ENCODE data around the gene STK17A.
A peak's percentile ranks its signal among the peaks of the same experiment; 100 is the strongest.

The STK17A gene

DNA sequence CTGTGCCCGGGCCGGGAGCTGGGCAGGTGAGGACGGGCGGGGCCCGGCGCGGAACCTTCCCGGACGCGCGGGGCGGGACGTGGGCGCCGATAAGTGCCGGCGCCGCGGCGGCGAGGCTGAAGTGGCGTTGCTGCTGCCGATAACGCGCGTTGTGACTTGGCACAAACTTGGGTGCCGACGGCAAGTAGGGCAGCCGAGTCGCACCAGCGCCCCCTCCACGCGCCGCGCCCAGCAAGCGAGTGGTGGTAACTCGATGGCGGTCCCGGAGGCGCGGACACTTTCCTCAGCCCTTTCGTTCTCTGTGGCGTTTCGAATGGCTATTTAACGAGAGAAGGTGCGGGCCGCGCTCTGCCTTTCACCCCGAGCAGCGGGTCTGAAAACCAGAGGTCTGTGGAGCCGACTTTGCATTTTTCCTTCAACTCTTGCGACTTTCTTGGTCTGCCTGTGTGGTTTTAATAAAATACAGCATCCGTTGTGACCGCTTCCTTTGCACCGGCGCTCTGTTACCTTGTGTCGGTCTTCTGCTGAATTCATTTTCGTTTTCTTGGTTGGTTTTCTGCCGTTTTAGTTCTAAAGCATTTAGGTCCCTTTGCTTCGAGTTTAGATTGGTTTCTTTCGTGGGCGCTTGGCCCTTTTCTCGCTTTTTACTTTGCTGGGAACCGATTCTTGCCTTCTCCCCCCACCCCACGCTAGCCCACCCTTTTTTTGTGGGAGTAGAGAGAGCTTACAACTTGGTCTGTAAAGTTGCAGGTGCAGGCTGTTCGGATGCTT, 701 bp downstream of the STK17A start (continued):
- TF ChIP-seq, protein P1, sequence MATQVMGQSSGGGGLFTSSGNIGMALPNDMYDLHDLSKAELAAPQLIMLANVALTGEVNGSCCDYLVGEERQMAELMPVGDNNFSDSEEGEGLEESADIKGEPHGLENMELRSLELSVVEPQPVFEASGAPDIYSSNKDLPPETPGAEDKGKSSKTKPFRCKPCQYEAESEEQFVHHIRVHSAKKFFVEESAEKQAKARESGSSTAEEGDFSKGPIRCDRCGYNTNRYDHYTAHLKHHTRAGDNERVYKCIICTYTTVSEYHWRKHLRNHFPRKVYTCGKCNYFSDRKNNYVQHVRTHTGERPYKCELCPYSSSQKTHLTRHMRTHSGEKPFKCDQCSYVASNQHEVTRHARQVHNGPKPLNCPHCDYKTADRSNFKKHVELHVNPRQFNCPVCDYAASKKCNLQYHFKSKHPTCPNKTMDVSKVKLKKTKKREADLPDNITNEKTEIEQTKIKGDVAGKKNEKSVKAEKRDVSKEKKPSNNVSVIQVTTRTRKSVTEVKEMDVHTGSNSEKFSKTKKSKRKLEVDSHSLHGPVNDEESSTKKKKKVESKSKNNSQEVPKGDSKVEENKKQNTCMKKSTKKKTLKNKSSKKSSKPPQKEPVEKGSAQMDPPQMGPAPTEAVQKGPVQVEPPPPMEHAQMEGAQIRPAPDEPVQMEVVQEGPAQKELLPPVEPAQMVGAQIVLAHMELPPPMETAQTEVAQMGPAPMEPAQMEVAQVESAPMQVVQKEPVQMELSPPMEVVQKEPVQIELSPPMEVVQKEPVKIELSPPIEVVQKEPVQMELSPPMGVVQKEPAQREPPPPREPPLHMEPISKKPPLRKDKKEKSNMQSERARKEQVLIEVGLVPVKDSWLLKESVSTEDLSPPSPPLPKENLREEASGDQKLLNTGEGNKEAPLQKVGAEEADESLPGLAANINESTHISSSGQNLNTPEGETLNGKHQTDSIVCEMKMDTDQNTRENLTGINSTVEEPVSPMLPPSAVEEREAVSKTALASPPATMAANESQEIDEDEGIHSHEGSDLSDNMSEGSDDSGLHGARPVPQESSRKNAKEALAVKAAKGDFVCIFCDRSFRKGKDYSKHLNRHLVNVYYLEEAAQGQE (tag by site-specific recombination; IDR thresholded peaks at IDR 0.05) = no peak
- TF ChIP-seq OVOL3 (tag by site-specific recombination; IDR thresholded peaks at IDR 0.05) (no peak), ZNF549 (tag by site-specific recombination; IDR thresholded peaks at IDR 0.05) (no peak), ZNF530 (tag by site-specific recombination; IDR thresholded peaks at IDR 0.05; ENCODE audit: low read depth) (no peak), SCRT2 (tag by site-specific recombination; IDR thresholded peaks at IDR 0.05) (no peak), ZNF184 (tag by site-specific recombination; IDR thresholded peaks at IDR 0.05) (no peak), ZNF658 (tag by site-specific recombination; IDR thresholded peaks at IDR 0.05) (no peak), HOXA7 (CRISPR knock-in tag; IDR thresholded peaks at IDR 0.05; ENCODE audit: borderline replicate concordance) (0 out of 2 replicates have a peak, but pooled peaks have one; percentile 27), ZFP37 (tag by site-specific recombination; IDR thresholded peaks at IDR 0.05) (0 out of 2 replicates have a peak, but pooled peaks have one; percentile 39), ZNF544 (tag by site-specific recombination; IDR thresholded peaks at IDR 0.05) (no peak), ZNF324 (tag by site-specific recombination; IDR thresholded peaks at IDR 0.05) (0 out of 2 replicates have a peak, but pooled peaks have one; percentile 19), ZNF510 (tag by site-specific recombination; IDR thresholded peaks at IDR 0.05; ENCODE audit: insufficient replicate concordance) (no peak), ZNF701 (tag by site-specific recombination; IDR thresholded peaks at IDR 0.05) (no peak), ZNF114 (tag by site-specific recombination; IDR thresholded peaks at IDR 0.05) (no peak), ZNF521 (tag by site-specific recombination; IDR thresholded peaks at IDR 0.05) (no peak), ZNF639 (tag by site-specific recombination; IDR thresholded peaks at IDR 0.05) (no peak), ZNF248 (tag by site-specific recombination; IDR thresholded peaks at IDR 0.05) (no peak), ZNF10 (tag by site-specific recombination; IDR thresholded peaks at IDR 0.05) (no peak), ZNF501 (tag by site-specific recombination; IDR thresholded peaks at IDR 0.05) (no peak), RBAK (tag by site-specific recombination; IDR thresholded peaks at IDR 0.05) (no peak), ZNF221 (tag by site-specific recombination; IDR thresholded peaks at IDR 0.05; ENCODE audit: borderline replicate concordance) (no peak), ZNF677 (tag by site-specific recombination; IDR thresholded peaks at IDR 0.05) (no peak)
- TF ChIP-seq, protein P2, sequence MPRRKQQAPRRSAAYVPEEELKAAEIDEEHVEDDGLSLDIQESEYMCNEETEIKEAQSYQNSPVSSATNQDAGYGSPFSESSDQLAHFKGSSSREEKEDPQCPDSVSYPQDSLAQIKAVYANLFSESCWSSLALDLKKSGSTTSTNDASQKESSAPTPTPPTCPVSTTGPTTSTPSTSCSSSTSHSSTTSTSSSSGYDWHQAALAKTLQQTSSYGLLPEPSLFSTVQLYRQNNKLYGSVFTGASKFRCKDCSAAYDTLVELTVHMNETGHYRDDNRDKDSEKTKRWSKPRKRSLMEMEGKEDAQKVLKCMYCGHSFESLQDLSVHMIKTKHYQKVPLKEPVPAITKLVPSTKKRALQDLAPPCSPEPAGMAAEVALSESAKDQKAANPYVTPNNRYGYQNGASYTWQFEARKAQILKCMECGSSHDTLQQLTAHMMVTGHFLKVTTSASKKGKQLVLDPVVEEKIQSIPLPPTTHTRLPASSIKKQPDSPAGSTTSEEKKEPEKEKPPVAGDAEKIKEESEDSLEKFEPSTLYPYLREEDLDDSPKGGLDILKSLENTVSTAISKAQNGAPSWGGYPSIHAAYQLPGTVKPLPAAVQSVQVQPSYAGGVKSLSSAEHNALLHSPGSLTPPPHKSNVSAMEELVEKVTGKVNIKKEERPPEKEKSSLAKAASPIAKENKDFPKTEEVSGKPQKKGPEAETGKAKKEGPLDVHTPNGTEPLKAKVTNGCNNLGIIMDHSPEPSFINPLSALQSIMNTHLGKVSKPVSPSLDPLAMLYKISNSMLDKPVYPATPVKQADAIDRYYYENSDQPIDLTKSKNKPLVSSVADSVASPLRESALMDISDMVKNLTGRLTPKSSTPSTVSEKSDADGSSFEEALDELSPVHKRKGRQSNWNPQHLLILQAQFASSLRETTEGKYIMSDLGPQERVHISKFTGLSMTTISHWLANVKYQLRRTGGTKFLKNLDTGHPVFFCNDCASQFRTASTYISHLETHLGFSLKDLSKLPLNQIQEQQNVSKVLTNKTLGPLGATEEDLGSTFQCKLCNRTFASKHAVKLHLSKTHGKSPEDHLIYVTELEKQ (tag by site-specific recombination; IDR thresholded peaks at IDR 0.05; ENCODE audit: borderline replicate concordance) = no peak
- TF ChIP-seq, protein P3, sequence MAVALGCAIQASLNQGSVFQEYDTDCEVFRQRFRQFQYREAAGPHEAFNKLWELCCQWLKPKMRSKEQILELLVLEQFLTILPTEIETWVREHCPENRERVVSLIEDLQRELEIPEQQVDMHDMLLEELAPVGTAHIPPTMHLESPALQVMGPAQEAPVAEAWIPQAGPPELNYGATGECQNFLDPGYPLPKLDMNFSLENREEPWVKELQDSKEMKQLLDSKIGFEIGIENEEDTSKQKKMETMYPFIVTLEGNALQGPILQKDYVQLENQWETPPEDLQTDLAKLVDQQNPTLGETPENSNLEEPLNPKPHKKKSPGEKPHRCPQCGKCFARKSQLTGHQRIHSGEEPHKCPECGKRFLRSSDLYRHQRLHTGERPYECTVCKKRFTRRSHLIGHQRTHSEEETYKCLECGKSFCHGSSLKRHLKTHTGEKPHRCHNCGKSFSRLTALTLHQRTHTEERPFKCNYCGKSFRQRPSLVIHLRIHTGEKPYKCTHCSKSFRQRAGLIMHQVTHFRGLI (tag by site-specific recombination; IDR thresholded peaks at IDR 0.05) = peak; percentile 76
- TF ChIP-seq, protein P4, sequence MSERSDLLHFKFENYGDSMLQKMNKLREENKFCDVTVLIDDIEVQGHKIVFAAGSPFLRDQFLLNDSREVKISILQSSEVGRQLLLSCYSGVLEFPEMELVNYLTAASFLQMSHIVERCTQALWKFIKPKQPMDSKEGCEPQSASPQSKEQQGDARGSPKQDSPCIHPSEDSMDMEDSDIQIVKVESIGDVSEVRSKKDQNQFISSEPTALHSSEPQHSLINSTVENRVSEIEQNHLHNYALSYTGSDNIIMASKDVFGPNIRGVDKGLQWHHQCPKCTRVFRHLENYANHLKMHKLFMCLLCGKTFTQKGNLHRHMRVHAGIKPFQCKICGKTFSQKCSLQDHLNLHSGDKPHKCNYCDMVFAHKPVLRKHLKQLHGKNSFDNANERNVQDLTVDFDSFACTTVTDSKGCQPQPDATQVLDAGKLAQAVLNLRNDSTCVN (tag by site-specific recombination; optimal IDR thresholded peaks at IDR 0.05) = peak; percentile 97
- TF ChIP-seq, protein P5, sequence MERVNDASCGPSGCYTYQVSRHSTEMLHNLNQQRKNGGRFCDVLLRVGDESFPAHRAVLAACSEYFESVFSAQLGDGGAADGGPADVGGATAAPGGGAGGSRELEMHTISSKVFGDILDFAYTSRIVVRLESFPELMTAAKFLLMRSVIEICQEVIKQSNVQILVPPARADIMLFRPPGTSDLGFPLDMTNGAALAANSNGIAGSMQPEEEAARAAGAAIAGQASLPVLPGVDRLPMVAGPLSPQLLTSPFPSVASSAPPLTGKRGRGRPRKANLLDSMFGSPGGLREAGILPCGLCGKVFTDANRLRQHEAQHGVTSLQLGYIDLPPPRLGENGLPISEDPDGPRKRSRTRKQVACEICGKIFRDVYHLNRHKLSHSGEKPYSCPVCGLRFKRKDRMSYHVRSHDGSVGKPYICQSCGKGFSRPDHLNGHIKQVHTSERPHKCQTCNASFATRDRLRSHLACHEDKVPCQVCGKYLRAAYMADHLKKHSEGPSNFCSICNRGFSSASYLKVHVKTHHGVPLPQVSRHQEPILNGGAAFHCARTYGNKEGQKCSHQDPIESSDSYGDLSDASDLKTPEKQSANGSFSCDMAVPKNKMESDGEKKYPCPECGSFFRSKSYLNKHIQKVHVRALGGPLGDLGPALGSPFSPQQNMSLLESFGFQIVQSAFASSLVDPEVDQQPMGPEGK (tag by site-specific recombination; IDR thresholded peaks at IDR 0.05) = no peak
